Measurements from ENCODE around the gene DNAH2.

DNA sequence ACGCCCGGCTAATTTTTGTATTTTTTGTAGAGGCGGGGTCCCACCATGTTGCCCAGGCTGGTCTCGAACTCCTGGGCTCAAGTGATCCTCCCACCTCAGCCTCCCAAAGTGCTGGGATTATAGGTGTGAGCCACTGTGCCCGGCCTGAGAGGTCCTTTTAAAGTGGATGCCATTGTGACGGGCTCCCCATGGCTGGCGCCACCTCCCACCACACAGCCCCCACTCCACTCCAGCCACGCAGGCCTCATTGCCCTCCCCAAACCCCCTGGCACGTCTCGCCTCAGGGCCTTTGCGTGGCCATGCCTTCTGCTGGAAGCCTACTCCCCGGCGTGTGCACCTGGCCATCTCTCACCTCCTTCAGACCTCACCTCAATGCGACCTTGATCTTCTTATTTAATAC is 104.6 kb downstream of the DNAH2 start:
- TF ChIP-seq, protein P1, sequence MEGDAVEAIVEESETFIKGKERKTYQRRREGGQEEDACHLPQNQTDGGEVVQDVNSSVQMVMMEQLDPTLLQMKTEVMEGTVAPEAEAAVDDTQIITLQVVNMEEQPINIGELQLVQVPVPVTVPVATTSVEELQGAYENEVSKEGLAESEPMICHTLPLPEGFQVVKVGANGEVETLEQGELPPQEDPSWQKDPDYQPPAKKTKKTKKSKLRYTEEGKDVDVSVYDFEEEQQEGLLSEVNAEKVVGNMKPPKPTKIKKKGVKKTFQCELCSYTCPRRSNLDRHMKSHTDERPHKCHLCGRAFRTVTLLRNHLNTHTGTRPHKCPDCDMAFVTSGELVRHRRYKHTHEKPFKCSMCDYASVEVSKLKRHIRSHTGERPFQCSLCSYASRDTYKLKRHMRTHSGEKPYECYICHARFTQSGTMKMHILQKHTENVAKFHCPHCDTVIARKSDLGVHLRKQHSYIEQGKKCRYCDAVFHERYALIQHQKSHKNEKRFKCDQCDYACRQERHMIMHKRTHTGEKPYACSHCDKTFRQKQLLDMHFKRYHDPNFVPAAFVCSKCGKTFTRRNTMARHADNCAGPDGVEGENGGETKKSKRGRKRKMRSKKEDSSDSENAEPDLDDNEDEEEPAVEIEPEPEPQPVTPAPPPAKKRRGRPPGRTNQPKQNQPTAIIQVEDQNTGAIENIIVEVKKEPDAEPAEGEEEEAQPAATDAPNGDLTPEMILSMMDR (IDR thresholded peaks at IDR 0.05; ENCODE audit: poor library complexity, severe bottlenecking), result no peak
- TF ChIP-seq TAF1 (IDR thresholded peaks at IDR 0.05; ENCODE audit: low read depth), result no peak
